NCI-H2107 (cell line): ENCODE measurements around the gene ETV3L.
"Not testable (repeated sequence)": the region's sequence is repeated elsewhere in the genome, so short reads cannot be mapped to it uniquely, and the experiment has no call there.

Experiments used
- DNase-seq: peaks from one replicate; lab custom pipeline; 2025; lab: John Stamatoyannopoulos, UW

Gene ETV3L

GRCh38 chr1:157105298-157105987, 5.8 kb upstream of the ETV3L start:
- no peak for DNase-seq

GRCh38 chr1:157104598-157105293, 5.1 kb upstream of the ETV3L start:
- DNase-seq = no peak

GRCh38 chr1:157103268-157103667, 3.7 kb upstream of the ETV3L start:
- DNase-seq = no peak

GRCh38 chr1:157101149-157101548, 1.5 kb upstream of the ETV3L start:
- DNase-seq = no peak

- DNase-seq = not testable (repeated sequence)
These were observed 498 bp downstream of the ETV3L start for GRCh38 chr1:157098987-157099632.

GRCh38 chr1:157098519-157098918, 1.1 kb downstream of the ETV3L start:
- DNase-seq = no peak

- DNase-seq = no peak
These were observed 1.9 kb downstream of the ETV3L start for GRCh38 chr1:157097692-157098091.

GRCh38 chr1:157096881-157097280, 2.7 kb downstream of the ETV3L start:
- no peak for DNase-seq

- DNase-seq = no peak
These were observed 4.1 kb downstream of the ETV3L start for GRCh38 chr1:157095551-157095950.

- DNase-seq = no peak
These were observed 4.5 kb downstream of the ETV3L start for GRCh38 chr1:157095091-157095490.

- DNase-seq = no peak
These were observed 6.8 kb downstream of the ETV3L start for GRCh38 chr1:157092831-157093230.

- no peak for DNase-seq
These were observed 7.8 kb downstream of the ETV3L start for GRCh38 chr1:157091668-157092273.

GRCh38 chr1:157091186-157091585, 8.4 kb downstream of the ETV3L start:
- no peak for DNase-seq

- DNase-seq = no peak
These were observed 8.8 kb downstream of the ETV3L start for GRCh38 chr1:157090771-157091170.

GRCh38 chr1:157090196-157090647, 9.4 kb downstream of the ETV3L start:
- DNase-seq = peak; percentile 78

- DNase-seq = no peak
These were observed 9.8 kb downstream of the ETV3L start for GRCh38 chr1:157089789-157090188.

GRCh38 chr1:157088607-157089006, 11.0 kb downstream of the ETV3L start:
- DNase-seq = no peak

- DNase-seq = no peak
These were observed 12.6 kb downstream of the ETV3L start for GRCh38 chr1:157087030-157087429.

- no peak for DNase-seq
These were observed 13.3 kb downstream of the ETV3L start for GRCh38 chr1:157086299-157086698.

- DNase-seq = no peak
These were observed 14.2 kb downstream of the ETV3L start for GRCh38 chr1:157085421-157085820.

GRCh38 chr1:157084720-157085119, 14.9 kb downstream of the ETV3L start:
- DNase-seq = no peak

- DNase-seq = no peak
These were observed 17.9 kb downstream of the ETV3L start for GRCh38 chr1:157081707-157082106.

GRCh38 chr1:157080714-157081113, 18.9 kb downstream of the ETV3L start:
- no peak for DNase-seq
